HG03575 (cell line): ENCODE measurements around the gene ANGEL1.

Source experiments
- ATAC-seq: cut with Tn5 transposase; IDR thresholded peaks from one replicate; pipeline ENCODE4 v1.9.1; 2021; ENCODE audit not compliant: unreplicated experiment, insufficient number of reproducible peaks, low FRiP score; ENCODE audit errors: extremely low read depth

The ANGEL1 gene

DNA sequence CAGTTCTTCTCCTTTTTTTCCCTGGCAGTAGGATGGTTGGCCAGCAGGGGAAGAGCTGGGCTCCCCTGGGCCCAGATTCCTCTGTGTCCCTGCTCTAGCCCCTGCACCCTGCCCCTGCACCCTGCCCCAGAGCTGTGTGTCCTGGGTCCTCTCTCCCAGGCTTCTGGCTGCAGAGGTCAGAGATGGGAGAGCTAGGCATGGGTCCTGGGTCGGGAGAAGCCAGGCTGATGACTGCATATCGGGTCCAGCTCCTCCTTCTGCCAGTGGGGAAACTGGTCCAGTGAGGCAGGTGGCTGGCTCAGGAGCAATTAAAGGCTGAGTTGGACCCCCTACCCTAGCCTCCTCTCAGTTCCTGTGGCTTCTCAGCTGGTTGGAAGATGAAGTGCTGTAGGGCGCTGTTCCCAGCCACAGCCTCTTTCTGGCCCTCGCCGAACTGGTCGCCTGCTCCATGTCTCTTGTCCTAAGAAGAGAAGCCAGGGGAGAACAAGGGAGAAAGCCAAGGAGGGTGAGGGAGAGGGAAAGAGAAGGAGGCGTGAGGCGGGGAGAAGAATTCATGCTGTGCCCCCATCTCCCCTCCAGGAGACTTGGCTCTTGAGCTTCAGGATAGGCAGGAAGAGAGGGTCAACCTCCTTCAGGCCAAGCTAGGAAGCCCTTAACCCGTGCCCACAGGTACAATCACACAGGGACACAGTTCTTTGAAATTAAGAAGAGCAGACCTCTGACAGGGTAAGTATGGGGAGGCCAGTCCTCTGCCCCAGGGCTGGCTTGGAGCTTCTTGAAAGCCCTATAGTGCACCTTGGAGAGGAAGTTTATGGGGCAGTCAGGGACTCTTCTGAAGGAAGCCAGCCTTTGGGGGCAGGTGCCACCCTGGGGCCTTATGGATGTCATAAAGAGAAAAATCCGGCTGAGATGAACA lies 41.9 kb downstream of the ANGEL1 start:
- no peak for ATAC-seq

- ATAC-seq = no peak
Observed at GRCh38 chr14:76769636-76770292, 42.9 kb downstream of the ANGEL1 start.

DNA sequence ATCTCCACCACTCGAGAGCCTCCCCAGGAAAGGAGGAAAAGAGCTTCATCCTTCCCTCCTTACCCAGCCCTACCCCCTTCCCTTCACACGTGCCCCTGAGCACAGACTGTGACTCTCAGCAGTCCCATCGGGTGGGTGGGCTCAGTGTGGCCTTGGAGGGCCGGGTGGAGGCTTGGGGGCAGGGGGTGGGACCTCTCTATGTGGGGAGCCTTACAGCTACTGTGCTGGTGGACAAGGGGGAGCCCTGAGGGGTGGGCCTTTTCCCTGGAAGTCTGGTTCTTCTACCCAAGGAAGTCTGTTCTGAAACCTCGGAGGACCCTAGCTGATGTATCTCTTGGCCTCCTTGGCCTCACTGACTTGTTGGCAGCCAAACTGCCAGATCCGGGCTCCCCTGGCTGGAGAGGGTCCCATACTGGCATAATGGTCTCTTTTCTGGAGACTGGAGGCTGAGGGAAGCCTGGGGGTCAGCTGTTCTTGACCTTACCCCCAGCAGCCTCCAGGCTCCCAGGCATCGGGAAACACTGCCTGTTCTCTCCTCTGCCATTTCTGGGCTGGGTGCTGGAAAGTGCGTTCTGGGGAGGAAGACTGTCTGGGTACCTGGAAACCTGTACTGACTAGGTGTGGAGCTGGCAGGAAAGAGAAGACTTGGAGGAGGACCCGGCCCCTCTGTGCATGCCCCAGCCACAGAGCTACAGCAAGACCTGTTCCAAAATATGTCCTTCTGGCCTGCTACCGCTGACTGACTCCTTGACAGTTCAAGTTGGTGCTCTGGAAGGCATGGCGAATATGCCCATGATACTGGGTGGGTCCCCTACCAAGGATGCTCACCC lies 43.8 kb downstream of the ANGEL1 start:
- ATAC-seq = no peak

- no peak for ATAC-seq
Observed at GRCh38 chr14:76767681-76768656, 44.7 kb downstream of the ANGEL1 start.

DNA sequence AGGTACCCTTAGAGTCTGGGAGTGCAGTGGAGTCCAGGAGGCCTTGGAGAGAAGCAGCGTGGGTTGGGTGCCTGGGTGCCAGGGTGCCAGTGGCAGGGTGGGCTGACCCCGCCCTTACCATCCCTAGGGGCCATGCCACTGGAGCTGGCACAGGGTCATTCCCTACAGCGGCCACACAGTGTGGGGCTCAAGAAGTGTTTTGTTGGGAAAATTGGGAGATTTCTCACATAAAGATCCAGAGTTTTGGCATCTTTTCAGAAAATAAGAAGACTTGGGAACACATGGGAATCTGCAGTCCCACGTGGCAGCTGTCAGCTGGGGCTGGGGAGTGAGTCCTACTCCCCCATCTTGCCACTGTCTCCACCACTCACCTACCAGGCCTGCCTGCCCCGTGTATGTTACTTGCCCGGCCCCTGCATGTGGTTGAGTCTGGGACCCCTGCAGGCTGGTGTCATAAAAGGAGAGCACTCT lies 47.2 kb downstream of the ANGEL1 start:
- ATAC-seq = no peak

GRCh38 chr14:76763096-76764041 lies 49.3 kb downstream of the ANGEL1 start:
- ATAC-seq = no peak

DNA sequence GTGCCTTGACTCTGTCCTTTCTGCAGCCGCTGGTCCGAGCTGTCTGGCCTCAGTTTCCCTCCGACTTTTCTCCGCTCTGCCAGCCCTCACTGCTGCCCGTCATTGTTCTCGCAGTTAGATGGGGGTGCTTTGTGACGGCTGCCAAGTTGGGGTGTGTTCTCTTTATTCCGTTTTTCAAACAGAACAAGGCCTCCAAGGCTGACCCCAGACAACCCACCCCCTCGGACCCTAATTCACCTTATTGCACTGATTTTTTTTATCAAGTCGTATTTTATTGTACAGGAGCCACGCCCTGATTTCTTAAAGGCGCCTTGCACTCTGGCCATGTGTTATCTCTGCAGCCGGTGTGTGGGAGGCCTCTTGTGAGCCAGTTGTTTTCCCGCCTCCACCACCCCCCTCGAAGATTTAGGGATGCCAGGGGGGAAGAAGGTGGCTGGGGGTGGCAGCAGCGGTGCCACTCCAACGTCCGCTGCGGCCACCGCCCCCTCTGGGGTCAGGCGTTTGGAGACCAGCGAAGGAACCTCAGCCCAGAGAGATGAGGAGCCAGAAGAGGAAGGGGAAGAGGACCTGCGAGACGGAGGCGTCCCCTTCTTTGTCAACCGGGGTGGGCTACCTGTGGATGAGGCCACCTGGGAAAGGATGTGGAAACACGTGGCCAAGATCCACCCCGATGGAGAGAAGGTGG lies 50.1 kb downstream of the ANGEL1 start:
- no peak for ATAC-seq

DNA sequence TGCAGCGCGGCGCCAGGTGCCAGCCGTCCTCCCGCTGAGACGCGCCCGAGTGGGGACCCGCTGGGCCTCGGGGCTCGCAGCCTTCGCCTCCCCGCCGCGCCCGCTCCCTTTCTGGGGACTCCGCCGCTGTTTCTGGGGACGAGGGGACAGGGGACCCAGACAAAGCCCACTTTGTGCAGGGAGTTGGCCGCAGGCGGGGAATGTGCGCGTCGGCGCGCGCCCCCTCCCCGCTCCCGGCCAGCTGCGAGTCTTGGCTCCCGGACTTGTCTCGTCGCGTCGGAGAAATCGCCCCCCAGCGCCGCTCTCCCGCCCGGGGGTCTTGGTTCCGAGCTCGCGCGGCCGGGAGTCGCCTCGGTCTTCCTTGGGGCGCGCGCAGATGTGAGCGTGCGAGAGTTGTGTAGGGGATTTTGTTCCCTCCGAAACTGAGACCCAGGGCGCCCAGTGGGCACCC lies 50.7 kb downstream of the ANGEL1 start:
- ATAC-seq = no peak

DNA sequence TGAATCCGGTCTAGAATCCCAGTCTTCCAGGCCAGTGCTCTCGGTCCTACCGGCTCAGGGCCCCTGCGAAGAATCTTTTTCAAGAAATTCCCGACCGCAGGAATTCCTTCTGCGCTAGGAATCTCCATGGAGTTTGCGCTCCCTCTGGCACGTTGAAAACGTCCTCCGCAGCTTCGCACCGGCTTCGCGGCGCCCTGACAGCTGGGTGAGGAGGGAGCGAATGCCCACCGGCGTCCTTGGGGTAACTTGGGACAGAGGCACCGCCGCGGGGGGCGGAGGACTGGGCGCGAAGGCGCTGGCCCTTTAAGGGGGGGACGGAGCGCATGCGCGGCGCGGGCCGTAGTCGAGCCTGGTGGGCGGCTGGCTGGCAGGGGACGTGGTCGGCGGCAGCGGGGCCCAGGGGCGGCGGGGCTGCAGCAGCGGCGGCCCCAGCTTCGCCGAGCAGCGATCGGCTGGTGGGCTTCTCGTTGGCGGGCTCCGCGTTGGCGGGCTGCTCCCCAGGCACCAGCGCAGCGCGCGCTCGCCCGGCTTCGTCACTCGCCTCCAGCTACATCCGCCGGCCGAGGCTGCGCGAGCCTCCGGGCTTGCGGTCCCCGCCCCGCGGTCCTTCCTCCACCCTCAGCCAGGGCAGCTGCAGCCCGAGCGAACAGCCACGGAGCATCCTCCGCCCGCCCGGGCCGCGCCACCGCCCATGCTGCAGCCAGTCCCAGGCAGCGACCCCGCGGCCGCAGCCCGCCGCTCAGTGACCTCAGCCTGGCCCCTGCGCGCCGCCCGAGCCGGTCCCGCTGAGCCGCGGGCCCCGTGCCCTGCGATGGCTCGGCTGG lies 51.3 kb downstream of the ANGEL1 start, which contains the start of gene VASH1:
Gene VASH1 (plus strand): TSS at position 333 of the 824 bp plus-strand sequence. CDS start 1,354 bp downstream, outside the sequence.
- ATAC-seq = no peak

DNA sequence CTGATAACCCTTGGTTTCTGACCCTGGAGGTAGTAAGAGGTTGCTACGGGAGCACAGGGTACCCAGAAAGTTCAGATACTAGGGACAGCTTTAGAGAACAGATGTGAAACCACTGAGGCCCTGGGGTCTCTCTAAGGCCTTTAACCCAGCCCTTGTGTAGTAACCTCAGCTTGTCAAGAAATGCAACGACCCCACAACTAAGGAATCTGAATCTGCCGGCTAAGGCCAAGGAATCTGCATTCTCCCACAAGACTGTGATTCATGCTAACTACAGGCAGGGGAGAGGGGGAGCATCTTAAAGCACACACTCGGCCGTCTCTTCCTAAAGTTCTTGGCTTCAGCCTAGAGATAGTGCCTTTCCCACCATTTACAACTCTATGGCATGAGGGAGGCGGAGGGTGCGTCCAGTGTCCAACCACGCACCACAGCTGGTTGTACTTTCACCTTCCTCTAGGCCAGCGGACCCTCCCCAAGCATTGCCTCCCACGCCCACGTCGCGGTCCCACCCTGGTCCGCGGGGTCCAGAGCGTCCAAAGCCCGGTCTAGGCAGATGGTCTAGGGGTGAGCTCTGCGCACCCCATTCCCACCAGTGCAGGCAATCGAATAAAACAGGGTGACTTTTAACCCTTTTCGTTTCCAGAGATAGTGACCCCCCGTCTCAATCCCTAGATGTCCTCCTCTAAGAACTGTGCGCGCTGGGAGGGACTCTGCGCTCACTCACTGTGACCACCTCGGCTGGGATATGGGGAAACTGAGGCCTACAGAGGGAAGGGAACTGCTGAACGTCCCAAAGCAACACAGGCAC lies 52.1 kb downstream of the ANGEL1 start:
- no peak for ATAC-seq

- no peak for ATAC-seq
Observed at GRCh38 chr14:76759589-76759988, 53.1 kb downstream of the ANGEL1 start.

DNA sequence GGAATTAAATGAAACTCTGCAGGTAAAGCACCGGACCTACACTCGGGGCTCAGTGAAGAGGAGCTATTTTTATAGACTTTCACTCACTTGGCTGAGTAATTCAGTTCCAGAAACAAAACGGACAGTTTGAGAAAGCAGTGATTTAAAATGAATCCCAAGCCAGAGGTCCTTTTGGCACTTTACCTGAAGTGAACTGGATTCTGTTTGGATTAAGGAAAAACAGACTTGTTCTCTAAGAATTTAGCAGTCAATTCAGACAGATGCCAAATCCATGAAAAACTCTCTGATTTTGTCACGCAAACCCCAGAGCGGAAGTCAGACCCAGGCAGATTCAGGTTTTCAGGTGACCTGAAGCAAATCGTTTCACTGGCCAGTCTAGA lies 56.3 kb downstream of the ANGEL1 start:
- no peak for ATAC-seq

DNA sequence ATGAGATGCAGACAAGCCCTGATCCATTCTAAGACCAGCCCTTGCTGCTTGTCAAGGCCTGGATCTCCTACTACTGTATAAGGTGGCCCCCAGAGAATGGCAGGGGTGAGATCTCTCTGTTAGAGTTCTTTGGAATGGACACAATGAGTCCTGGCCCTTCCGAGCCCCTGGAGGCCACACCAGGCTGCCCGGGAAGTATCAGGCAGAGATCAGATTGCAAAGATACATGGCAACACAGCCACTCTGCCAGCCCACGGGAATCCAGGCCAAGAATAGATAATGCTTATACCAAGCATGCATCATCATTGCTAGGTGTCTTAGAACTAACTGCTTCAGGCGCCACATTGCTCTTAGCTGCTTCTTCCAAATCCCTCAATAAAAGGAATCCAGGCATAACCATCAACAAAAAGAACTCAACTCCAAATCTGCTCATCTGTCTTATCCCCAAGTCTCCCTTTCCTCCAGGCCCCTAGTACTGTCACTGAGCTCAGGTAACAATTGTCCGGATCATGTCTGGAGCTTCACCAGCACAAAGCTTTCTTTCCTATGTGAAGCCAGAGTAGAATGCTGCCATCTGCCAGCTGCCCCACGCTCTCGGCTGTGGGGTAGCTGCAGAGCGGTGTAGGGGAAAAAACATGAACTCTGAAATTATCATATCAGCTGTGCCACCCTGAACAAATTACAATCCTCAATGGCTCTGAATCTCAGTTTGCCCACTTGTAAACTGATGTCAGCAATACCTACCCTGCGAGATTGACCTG lies 56.9 kb downstream of the ANGEL1 start:
- no peak for ATAC-seq

GRCh38 chr14:76754586-76754985 lies 58.1 kb downstream of the ANGEL1 start:
- ATAC-seq = no peak
